ENCODE results near the gene PLPP7.
A peak's percentile ranks its signal among the peaks of the same experiment; 100 is the strongest.
"Not testable (repeated sequence)": the region's sequence is repeated elsewhere in the genome, so short reads cannot be mapped to it uniquely, and the experiment has no call there.

The PLPP7 gene

DNA sequence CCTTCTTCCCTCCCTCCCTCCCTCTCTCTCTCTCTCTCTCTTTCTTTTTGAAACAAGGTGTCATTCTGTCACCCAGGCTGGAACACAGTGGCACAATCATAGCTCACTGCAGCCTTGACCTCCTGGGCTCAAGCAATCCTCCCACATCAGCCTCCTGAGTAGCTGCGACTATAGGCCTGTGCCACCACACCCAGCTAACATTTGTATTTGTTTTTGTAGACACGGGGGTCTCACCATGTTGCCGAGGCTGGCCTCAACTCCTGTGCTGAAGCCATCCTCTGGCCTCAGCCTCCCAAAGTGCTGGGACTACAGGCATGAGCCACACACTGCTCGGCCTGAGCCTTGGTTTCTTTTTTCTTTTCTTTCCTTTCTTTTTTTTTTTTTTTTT, 45.8 kb downstream of the PLPP7 start:
- DNase-seq, result no peak

DNA sequence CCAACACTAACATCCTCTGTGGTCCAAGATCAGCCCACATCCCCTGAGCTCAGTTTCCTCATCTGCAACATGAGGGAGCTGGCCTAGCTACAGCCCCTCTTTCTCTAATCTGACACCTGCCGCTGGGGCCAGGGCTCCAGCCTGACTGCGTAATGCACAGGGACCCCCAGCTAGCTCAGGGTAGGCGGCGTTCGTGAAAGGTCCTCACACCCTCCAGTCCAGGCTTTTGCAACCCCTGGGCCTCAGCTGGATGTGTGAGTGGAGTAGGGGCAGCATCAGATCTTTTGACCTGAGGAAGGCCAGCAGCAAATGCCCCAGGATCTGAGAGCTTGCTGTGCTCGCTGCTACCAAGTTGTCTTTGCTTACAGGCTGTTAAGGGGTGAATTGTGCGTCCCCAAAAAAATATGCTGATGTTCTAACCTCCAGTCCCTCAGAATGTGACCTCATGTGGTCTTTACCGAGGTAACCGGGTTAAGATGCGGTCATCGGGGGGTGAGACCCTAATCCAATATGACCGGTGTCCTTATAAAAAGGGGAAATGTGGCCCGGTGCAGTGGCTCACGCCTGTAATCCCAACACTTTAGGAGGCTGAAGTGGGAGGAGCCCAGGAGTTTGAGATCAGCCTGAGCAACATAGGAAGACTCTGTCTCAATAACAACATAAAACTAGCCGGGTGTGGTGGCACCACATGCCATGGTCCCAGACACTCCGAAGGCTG, 47.8 kb downstream of the PLPP7 start:
- DNase-seq, result no peak

DNA sequence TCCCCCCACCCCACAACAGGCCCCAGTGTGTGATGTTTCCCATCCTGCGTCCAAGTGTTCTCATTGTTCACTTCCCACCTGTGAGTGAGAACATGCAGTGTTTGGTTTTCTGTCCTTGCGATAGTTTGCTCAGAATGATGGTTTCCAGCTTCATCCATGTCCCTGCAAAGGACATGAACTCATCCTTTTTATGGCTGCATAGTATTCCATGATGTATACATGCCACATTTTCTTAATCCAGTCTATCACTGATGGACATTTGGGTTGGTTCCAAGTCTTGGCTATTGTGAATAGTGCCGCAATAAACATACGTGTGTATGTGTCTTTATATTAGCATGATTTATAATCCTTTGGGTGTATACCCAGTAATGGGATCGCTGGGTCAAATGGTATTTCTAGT, 49.7 kb downstream of the PLPP7 start:
- DNase-seq, result not testable (repeated sequence)

DNA sequence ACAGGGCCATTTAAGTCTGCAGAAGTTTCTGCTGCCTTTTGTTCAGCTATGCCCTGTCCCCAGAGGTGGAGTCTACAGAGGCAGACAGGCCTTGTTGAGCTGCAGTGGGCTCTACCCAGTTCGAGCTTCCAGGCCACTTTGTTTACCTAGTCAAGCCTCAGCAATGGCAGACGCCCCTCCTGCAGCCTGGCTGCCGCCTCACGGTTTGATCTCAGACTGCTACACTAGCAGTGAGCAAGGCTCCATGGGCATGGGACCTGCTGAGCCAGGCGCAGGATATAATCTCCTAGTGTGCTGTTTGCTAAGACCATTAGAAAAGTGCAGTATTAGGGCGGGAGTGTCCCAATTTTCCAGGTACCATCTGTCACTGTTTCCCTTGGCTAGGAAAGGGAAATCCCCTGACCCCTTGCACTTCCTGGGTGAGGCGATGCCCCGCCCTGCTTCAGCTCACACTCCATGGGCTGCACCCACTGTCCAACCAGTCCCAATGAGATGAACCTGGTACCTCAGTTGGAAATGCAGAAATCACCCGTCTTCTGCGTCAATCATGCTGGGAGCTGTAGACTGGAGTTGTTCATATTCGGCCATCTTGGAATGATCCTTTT, 55.5 kb downstream of the PLPP7 start:
- not testable (repeated sequence) for DNase-seq

DNA sequence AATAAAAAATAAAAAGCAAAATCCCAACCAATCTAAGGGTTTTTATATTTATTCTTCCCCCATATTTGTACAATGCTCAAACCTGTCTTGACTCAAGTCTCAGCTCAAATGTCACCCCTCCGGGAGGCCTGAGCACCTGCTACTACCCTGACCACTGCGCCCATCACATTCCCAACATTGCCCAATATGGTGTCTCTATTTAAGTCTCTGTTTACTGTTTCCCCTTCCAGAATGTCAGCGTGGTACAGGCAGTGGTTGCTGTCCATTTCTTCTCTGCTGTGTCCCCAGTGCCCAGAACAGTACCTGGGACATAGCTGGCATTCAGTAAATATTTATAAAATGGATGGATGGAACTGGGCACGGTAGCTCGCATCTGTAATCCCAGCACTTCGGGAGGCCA, 57.0 kb downstream of the PLPP7 start:
- no peak for DNase-seq

- no peak for DNase-seq
Observed at GRCh38 chr9:131347376-131348020, 58.0 kb downstream of the PLPP7 start.

- no peak for DNase-seq
Observed at GRCh38 chr9:131348631-131349521, 59.4 kb downstream of the PLPP7 start.

DNA sequence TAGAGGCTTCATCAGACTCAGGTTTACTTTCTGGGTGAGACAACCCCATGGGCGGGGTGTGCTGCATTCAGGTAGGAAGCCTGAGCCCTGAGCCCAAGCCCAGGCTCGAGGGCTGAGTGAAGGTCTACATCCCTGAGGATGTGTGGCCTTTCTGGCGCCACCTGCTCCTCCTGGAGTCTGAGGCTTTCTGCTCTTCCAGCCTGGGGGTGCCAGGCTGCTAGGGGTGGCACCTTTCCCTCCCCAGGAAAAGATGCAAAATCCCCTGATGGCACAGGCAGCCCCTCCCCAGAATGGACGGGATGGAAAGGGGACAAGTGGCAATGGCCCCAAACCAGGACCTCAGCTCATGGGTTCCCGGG, 60.0 kb downstream of the PLPP7 start:
- no peak for DNase-seq

DNA sequence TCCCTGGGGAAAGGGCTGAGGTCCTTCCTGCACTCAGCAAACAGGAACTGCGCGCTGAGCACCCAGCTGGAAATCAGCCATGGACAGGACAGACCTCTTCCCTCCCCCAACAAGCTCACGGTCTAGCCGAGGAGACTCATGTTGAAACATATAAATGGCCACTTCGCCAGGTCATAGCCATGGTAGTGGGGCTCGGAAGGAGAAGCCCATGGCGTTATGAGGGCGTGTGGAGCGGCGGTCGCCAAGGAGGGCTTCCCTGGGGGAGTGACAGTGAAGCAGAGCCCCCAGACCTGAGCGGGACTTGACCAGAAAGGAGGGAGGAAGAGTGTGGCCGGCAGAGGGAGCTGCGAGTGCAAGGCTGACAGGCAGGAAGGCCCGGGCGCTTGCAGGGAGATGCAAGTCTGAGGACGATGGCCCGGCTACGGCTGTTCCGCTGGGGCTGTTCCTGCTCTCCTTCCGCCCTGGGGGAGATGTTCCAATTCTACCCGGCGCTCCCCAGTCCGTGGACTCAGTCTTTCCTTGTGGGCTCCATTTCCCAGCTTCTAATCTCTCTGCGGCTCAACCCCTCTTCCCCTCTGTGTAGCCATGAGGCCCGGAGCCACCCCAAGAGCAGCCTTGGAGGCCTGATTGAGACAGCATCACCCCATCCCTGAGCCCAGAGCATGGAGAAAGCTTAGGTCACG, 60.5 kb downstream of the PLPP7 start:
- peak; percentile 71 for DNase-seq

DNA sequence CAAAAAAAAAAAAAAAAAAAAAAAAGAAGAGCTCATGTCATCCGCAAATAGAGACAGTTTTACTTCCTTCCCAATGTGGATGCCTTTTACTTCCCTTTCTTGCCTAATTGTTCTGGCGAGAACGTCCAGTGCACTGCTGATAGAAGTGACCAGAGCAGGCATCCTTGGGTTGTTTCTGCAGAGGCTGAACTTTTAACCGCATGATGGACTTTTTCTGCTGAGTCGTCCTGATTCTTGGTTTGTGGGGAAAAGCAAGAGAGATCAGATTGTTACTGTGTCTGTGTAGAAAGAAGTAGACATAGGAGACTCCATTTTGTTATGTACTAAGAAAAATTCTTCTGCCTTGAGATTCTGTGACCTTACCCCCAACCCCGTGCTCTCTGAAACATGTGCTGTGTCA, 67.0 kb downstream of the PLPP7 start:
- DNase-seq, result not testable (repeated sequence)

GRCh38 chr9:131358556-131358955, 69.0 kb downstream of the PLPP7 start:
- no peak for DNase-seq

Data from NCI-H1694 treated with DMSO at 0.1 percent for 48 hours (cell line).